IMR-90 (cell line): ENCODE data around the gene COL20A1. TPM values are rescaled to one million over a fixed set of nuclear protein-coding genes. Genes with fewer than 3 reads are reported as not detected.

Source experiments
- ATAC-seq: fragments of 200-7000 bp; cut with Tn5 transposase; 2 replicates; pipeline ENCODE4 v1.9.1; 2020; ENCODE audit warnings: low read depth, mild to moderate bottlenecking, moderate library complexity
- BruUV-seq: library from RNA; stranded (reverse); fragments of 400-500 nt; replicated peaks from 2 replicates; lab custom pipeline; 2021; lab: Mats Ljungman, UMichigan
- CTCF ChIA-PET: fragments of 300-600 bp; formaldehyde crosslinking; extraction: SDS; loops from one replicate; lab custom pipeline; 2021; ENCODE audit warnings: antibody characterized with exemption; lab: Yijun Ruan, JAX
- POLR2A ChIA-PET: fragments of 300-600 bp; sonication (Branson Sonifier 250); formaldehyde crosslinking; loops from one replicate; lab custom pipeline; 2022; ENCODE audit warnings: antibody characterized with exemption; ENCODE audit not compliant: unreplicated experiment; lab: Charles Lee
- DNase-seq: peaks from one replicate; pipeline ENCODE4 v3.0.0; 2013
- H2AFZ ChIP-seq: replicated peaks from 2 replicates; pipeline ENCODE3; 2013; ENCODE audit warnings: low read length, mild to moderate bottlenecking; ENCODE audit not compliant: poor library complexity
- H2AK5ac ChIP-seq: 2 replicates; pipeline ENCODE4 v1.6.1; 2013; ENCODE audit warnings: low read depth, low read length, inconsistent platforms
- H2AK9ac ChIP-seq: replicated peaks from 2 replicates; pipeline ENCODE3; 2013; ENCODE audit warnings: mild to moderate bottlenecking, low read depth, low read length, moderate library complexity; ENCODE audit not compliant: poor library complexity
- H2BK120ac ChIP-seq: 2 replicates; pipeline ENCODE4 v1.6.1; 2013; ENCODE audit warnings: low read depth, low read length, inconsistent platforms
- H2BK15ac ChIP-seq: 3 replicates; pipeline ENCODE4 v1.6.1; 2013; ENCODE audit warnings: low read depth, low read length, inconsistent platforms
- H2BK20ac ChIP-seq: 2 replicates; pipeline ENCODE4 v1.6.1; 2013; ENCODE audit warnings: low read depth, mild to moderate bottlenecking, inconsistent platforms, low read length, moderate library complexity
- H2BK5ac ChIP-seq: 2 replicates; pipeline ENCODE4 v1.6.1; 2013; ENCODE audit warnings: mild to moderate bottlenecking, low read depth, low read length, inconsistent platforms; ENCODE audit not compliant: poor library complexity, severe bottlenecking
- H3K14ac ChIP-seq: replicated peaks from 2 replicates; pipeline ENCODE4 v1.6.1; 2013; ENCODE audit warnings: low read depth, low read length, inconsistent platforms
- H3K18ac ChIP-seq: 2 replicates; pipeline ENCODE4 v1.6.1; 2013; ENCODE audit warnings: low read depth, low read length, control low read depth
- H3K23ac ChIP-seq: 2 replicates; pipeline ENCODE4 v1.6.1; 2013; ENCODE audit warnings: low read depth, low read length, inconsistent platforms
- H3K27ac ChIP-seq: 2 replicates; pipeline ENCODE4 v1.5.1; 2013; ENCODE audit warnings: mild to moderate bottlenecking, control low read depth, low read length; ENCODE audit not compliant: insufficient read depth
- H3K27me3 ChIP-seq: 2 replicates; pipeline ENCODE4 v1.6.1; 2013; ENCODE audit warnings: low read length; ENCODE audit not compliant: control insufficient read depth, insufficient read depth
- H3K36me3 ChIP-seq: 2 replicates; pipeline ENCODE4 v1.6.1; 2013; ENCODE audit warnings: low read length, mixed read lengths; ENCODE audit not compliant: control insufficient read depth, insufficient read depth
- H3K4ac ChIP-seq: 2 replicates; pipeline ENCODE4 v1.6.1; 2013; ENCODE audit warnings: low read depth, low read length, inconsistent platforms
- H3K4me1 ChIP-seq: 2 replicates; pipeline ENCODE4 v1.6.1; 2013; ENCODE audit warnings: low read length, mixed read lengths; ENCODE audit not compliant: control insufficient read depth, insufficient read depth
- H3K4me2 ChIP-seq: 2 replicates; pipeline ENCODE4 v1.6.1; 2013; ENCODE audit warnings: low read depth, mild to moderate bottlenecking, control low read depth, low read length, moderate library complexity
- H3K4me3 ChIP-seq: 2 replicates; pipeline ENCODE4 v1.5.1; 2013; ENCODE audit warnings: low read depth, mild to moderate bottlenecking, control low read depth, low read length, moderate library complexity; ENCODE audit not compliant: insufficient read depth
- H3K56ac ChIP-seq: 2 replicates; pipeline ENCODE4 v1.6.1; 2013; ENCODE audit warnings: low read length, inconsistent platforms; ENCODE audit not compliant: insufficient read depth; ENCODE audit errors: extremely low read depth
- H3K79me1 ChIP-seq, 2 experiments: 2 replicates each; pipeline ENCODE4 v1.6.1; 2013; ENCODE audit warnings: low read length in 2 of 2, inconsistent platforms in 1 of 2, low read depth in 1 of 2
- H3K9ac ChIP-seq: 2 replicates; pipeline ENCODE4 v1.6.1; 2013; ENCODE audit warnings: low read depth, low read length, control low read depth
- H3K9me1 ChIP-seq: 2 replicates; pipeline ENCODE4 v1.6.1; 2013; ENCODE audit warnings: low read length, inconsistent platforms; ENCODE audit not compliant: insufficient read depth
- H3K9me3 ChIP-seq: 2 replicates; pipeline ENCODE4 v1.6.1; 2013; ENCODE audit warnings: low read length; ENCODE audit not compliant: control insufficient read depth, insufficient read depth
- H4K20me1 ChIP-seq: 2 replicates; pipeline ENCODE4 v1.6.1; 2013; ENCODE audit warnings: low read length, inconsistent platforms; ENCODE audit not compliant: insufficient read depth
- H4K5ac ChIP-seq: 2 replicates; pipeline ENCODE4 v1.6.1; 2013; ENCODE audit warnings: mild to moderate bottlenecking, low read depth, low read length, control low read depth
- H4K8ac ChIP-seq, 2 experiments: 2 replicates each; pipeline ENCODE4 v1.6.1; 2013; ENCODE audit warnings: low read depth in 2 of 2, low read length in 2 of 2, control low read depth in 1 of 2, inconsistent platforms in 1 of 2
- H4K91ac ChIP-seq: 2 replicates; pipeline ENCODE4 v1.6.1; 2013; ENCODE audit warnings: low read depth, low read length, inconsistent platforms; ENCODE audit not compliant: insufficient read depth
- RCOR1 ChIP-seq: IDR thresholded peaks from 2 replicates; pipeline ENCODE4 v1.6.1; 2012; ENCODE audit warnings: mild to moderate bottlenecking, low read length, improper control_type of control experiment; ENCODE audit not compliant: insufficient replicate concordance
- SMC3 ChIP-seq: fragments of 150-350 bp; IDR thresholded peaks from 2 replicates; pipeline ENCODE4 v1.6.1; 2016; ENCODE audit warnings: low read depth, mild to moderate bottlenecking, antibody characterized with exemption, low read length, moderate library complexity
- WGBS, 2 experiments: methylation state at CpG; one replicate each; pipeline versions ENCODE4 v1.1.5 to v1.1.7; 2013; ENCODE audit warnings: missing lambda C conversion rate in 2 of 2; ENCODE audit not compliant: insufficient read length in 1 of 2; ENCODE audit errors: extremely low coverage in 2 of 2; 5-methylcytosine and 5-hydroxymethylcytosine counted together
- dilution Hi-C: fragments of 300-500 bp; cut with HindIII; formaldehyde crosslinking; loops from one replicate; pipeline ENCODE4 v1.14.3; 2018; ENCODE audit warnings: low sequenced_read_pairs; ENCODE audit not compliant: unreplicated experiment
- in situ Hi-C: fragments of 300-500 bp; cut with MboI; formaldehyde crosslinking; loops from 3 replicates; pipeline ENCODE4 v1.14.3; 2019; ENCODE audit warnings: low sequenced_read_pairs, inconsistent platforms, mixed read lengths
- intact Hi-C: fragments of 100-400 bp; cut with micrococcal nuclease; formaldehyde crosslinking; loops from 2 replicates; pipeline ENCODE4 v1.10.0; 2022
- polyA plus RNA-seq, 3 experiments: library from polyadenylated mRNA; depleted of rRNA; stranded (reverse); fragments of >200 nt; gene quantifications; 2 replicates each; pipeline ENCODE4 v1.2.3, GENCODE V29; 2012; ENCODE audit warnings: low replicate concordance in 1 of 3
- total RNA-seq: library from RNA; depleted of rRNA; stranded (reverse); fragments of >200 nt; gene quantifications from 2 replicates; pipeline ENCODE4 v1.2.3, GENCODE V29; 2012
- TF ChIP-seq, protein P1 (sequence below): conservative IDR thresholded peaks from 2 replicates; pipeline ENCODE4 v1.5.1; 2012; ENCODE audit warnings: mild to moderate bottlenecking, low read depth, low read length, improper control_type of control experiment

COL20A1 gene
- total and polyA plus RNA-seq, 2 of the 4 experiments (the other 2 are of a cell fraction) = not detected

DNA sequence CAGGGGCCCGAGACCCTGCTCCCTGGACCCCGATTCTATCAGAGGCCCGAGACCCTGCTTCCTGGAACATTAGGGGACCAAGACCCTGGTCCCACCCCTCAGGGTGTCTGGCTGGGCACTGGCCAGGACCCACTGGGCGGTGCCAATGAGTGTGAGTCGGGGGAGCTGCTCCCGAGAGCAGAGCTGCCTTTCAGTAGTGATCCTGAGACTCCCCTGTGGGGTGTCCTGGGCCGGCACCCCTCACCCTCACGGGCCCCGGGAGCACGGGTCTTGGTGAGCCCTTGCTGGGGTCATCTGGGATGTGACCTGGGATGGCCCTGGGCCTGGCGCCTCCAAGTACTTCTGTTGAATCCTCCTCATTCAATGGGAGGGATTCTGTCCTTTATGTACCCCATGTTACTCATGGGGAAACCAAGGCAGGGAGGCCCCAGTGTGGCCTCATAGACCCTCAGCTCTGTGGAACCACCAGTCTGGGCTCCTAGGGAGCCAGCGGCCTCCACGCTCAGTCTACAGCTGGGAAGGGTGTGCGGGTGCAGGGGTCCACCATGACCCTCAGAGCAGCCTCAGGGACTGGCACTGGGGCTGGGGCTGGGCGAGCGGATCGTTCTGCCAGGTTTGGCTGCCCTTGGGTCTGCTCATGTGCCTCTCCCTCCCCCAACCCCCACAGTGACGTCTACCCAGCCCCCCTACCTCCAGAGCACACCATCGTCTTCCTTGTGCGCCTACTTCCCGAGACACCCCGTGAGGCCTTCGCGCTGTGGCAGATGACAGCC is 25.6 kb downstream of the COL20A1 start:
- POLR2A ChIA-PET = no interaction called here
- Histone ChIP-seq H3K18ac (no peak overlapping the region), H3K23ac (no peak overlapping the region), H2AK5ac (no peak overlapping the region), H2BK20ac (no peak overlapping the region), H3K36me3 (no peaks in the 10 kb centered on the region), H3K4ac (no peak overlapping the region), H2BK120ac (no peak overlapping the region), H3K79me1 (no peaks in the 10 kb centered on the region), H2BK5ac (no peak overlapping the region), H2AFZ (no peak overlapping the region), H3K9me3 (no peaks in the 10 kb centered on the region), H2AK9ac (no peak overlapping the region), H3K27ac (no peak overlapping the region), H2BK15ac (no peak overlapping the region), H3K14ac (no peak overlapping the region), H3K56ac (no peak overlapping the region), H4K20me1 (no peaks in the 10 kb centered on the region), H4K91ac (no peak overlapping the region), H3K4me2 (no peak overlapping the region), H3K9me1 (no peaks in the 10 kb centered on the region), H3K27me3 (peaks cover 40% of the 10 kb centered on the region), H4K8ac (no peak overlapping the region), H3K4me3 (no peak overlapping the region), H3K9ac (no peak overlapping the region), H4K5ac (no peak overlapping the region), H3K4me1 (peaks cover 7% of the 10 kb centered on the region; the same call in 1 of the 2 replicates)
- TF ChIP-seq SMC3 (no peak), RCOR1 (no peak)
- TF ChIP-seq, protein P1, sequence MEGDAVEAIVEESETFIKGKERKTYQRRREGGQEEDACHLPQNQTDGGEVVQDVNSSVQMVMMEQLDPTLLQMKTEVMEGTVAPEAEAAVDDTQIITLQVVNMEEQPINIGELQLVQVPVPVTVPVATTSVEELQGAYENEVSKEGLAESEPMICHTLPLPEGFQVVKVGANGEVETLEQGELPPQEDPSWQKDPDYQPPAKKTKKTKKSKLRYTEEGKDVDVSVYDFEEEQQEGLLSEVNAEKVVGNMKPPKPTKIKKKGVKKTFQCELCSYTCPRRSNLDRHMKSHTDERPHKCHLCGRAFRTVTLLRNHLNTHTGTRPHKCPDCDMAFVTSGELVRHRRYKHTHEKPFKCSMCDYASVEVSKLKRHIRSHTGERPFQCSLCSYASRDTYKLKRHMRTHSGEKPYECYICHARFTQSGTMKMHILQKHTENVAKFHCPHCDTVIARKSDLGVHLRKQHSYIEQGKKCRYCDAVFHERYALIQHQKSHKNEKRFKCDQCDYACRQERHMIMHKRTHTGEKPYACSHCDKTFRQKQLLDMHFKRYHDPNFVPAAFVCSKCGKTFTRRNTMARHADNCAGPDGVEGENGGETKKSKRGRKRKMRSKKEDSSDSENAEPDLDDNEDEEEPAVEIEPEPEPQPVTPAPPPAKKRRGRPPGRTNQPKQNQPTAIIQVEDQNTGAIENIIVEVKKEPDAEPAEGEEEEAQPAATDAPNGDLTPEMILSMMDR = no peak
- intact Hi-C loops = no loop called here
- in situ Hi-C loops = no loop called here
- DNase-seq = no peak
- no TSS peak for BruUV-seq
- dilution Hi-C loops = no loop called here
- 94% methylated on average over 8 of the region's 24 CpGs; no CpG with 5 or more reads in 1 of the 2 experiments for WGBS, 2 experiments
- ATAC-seq = no peak
- CTCF ChIA-PET = interaction anchor here (0.9 kb wide), 1 partner anchor 9 kb away, joined by 3 read pairs; no protein-coding TSS in a partner anchor
